GM18499 (cell line): Measurements from ENCODE around the gene GATA2.

ENCODE experiments used
- ATAC-seq: cut with Tn5 transposase; IDR thresholded peaks from one replicate; pipeline ENCODE4 v1.9.1; 2021; ENCODE audit warnings: moderate number of reproducible peaks; ENCODE audit not compliant: insufficient read depth, unreplicated experiment

GATA2 gene

GRCh38 chr3:128503164-128503651 lies 10.2 kb upstream of the GATA2 start:
- no peak for ATAC-seq

GRCh38 chr3:128502712-128503111 lies 9.7 kb upstream of the GATA2 start:
- ATAC-seq = no peak

- no peak for ATAC-seq
These were observed 8.4 kb upstream of the GATA2 start for GRCh38 chr3:128501431-128501830.

GRCh38 chr3:128500556-128500955 lies 7.6 kb upstream of the GATA2 start:
- no peak for ATAC-seq

- ATAC-seq = no peak
These were observed 6.8 kb upstream of the GATA2 start for GRCh38 chr3:128499724-128500275.

GRCh38 chr3:128498901-128499530 lies 6.0 kb upstream of the GATA2 start:
- no peak for ATAC-seq

GRCh38 chr3:128498127-128498626 lies 5.2 kb upstream of the GATA2 start:
- ATAC-seq = no peak

- ATAC-seq = no peak
These were observed 4.5 kb upstream of the GATA2 start for GRCh38 chr3:128497305-128498126.

GRCh38 chr3:128496602-128497304 lies 3.8 kb upstream of the GATA2 start:
- no peak for ATAC-seq

GRCh38 chr3:128496019-128496601 lies 3.1 kb upstream of the GATA2 start:
- ATAC-seq = no peak

- no peak for ATAC-seq
These were observed 2.5 kb upstream of the GATA2 start for GRCh38 chr3:128495435-128495970.

GRCh38 chr3:128494367-128494650 lies 1.3 kb upstream of the GATA2 start:
- ATAC-seq = no peak

GRCh38 chr3:128493570-128494366 lies 767 bp upstream of the GATA2 start:
- no peak for ATAC-seq

- no peak for ATAC-seq
These were observed 895 bp downstream of the GATA2 start for GRCh38 chr3:128491941-128492670.

- no peak for ATAC-seq
These were observed 1.4 kb downstream of the GATA2 start for GRCh38 chr3:128491691-128491940.

GRCh38 chr3:128490915-128491690 lies 1.9 kb downstream of the GATA2 start:
- ATAC-seq = no peak

GRCh38 chr3:128490650-128490914 lies 2.4 kb downstream of the GATA2 start:
- no peak for ATAC-seq

- no peak for ATAC-seq
These were observed 2.9 kb downstream of the GATA2 start for GRCh38 chr3:128489927-128490649.
